MCF 10A (cell line): ENCODE data around the gene RXYLT1. TPM values are rescaled to one million over a fixed set of nuclear protein-coding genes. Genes with fewer than 3 reads are reported as not detected.

ENCODE experiments used
- BruUV-seq: library from RNA; stranded (reverse); fragments of 400-500 nt; replicated peaks from 2 replicates; lab custom pipeline; 2021; lab: Mats Ljungman, UMichigan
- CTCF ChIA-PET: fragments of 300-600 bp; sonication (Branson Sonifier 250); formaldehyde crosslinking; extraction: SDS; loops from one replicate; lab custom pipeline; 2021; ENCODE audit warnings: antibody characterized with exemption, inconsistent platforms; lab: Yijun Ruan, JAX
- POLR2A ChIA-PET: fragments of 300-600, 350-650 bp; sonication (Branson Sonifier 250); formaldehyde crosslinking; extraction: SDS; loops from one replicate; lab custom pipeline; 2020; ENCODE audit warnings: antibody characterized with exemption, inconsistent platforms; lab: Yijun Ruan, JAX
- DNase-seq: peaks from one replicate; pipeline ENCODE4 v3.0.0-alpha.2; 2018; ENCODE audit not compliant: unreplicated experiment
- H3K27ac Mint-ChIP-seq: one replicate; pipeline ENCODE4 v1.8.0; 2022; ENCODE audit warnings: mild to moderate bottlenecking, low read depth, mixed read lengths; ENCODE audit not compliant: unreplicated experiment
- H3K27me3 Mint-ChIP-seq: one replicate; pipeline ENCODE4 v1.8.0; 2022; ENCODE audit warnings: mixed read lengths; ENCODE audit not compliant: insufficient read depth, unreplicated experiment
- H3K36me3 Mint-ChIP-seq: one replicate; pipeline ENCODE4 v1.8.0; 2022; ENCODE audit warnings: mild to moderate bottlenecking, moderate library complexity, mixed read lengths; ENCODE audit not compliant: insufficient read depth, unreplicated experiment
- H3K4me1 Mint-ChIP-seq: one replicate; pipeline ENCODE4 v1.8.0; 2022; ENCODE audit warnings: mixed read lengths; ENCODE audit not compliant: insufficient read depth, unreplicated experiment
- H3K4me3 Mint-ChIP-seq: one replicate; pipeline ENCODE4 v1.8.0; 2022; ENCODE audit warnings: mild to moderate bottlenecking, moderate library complexity, mixed read lengths; ENCODE audit not compliant: unreplicated experiment
- H3K9me3 Mint-ChIP-seq: one replicate; pipeline ENCODE4 v1.8.0; 2022; ENCODE audit warnings: mixed read lengths; ENCODE audit not compliant: unreplicated experiment
- intact Hi-C: fragments of 100-400 bp; cut with micrococcal nuclease; formaldehyde crosslinking; loops from 2 replicates; pipeline ENCODE4 v1.14.1; 2022
- total RNA-seq: library from RNA; stranded (reverse); gene quantifications from 2 replicates; pipeline ENCODE4 v1.2.3, GENCODE V29; 2022
- TF ChIP-seq, protein P1 (sequence below): fragments of 200-600 bp; IDR thresholded peaks from one replicate; pipeline ENCODE4 v1.8.0; 2022; ENCODE audit warnings: antibody characterized with exemption, mild to moderate bottlenecking; ENCODE audit not compliant: unreplicated experiment

The RXYLT1 gene
- total RNA-seq, 1 experiment from 2014 or later, result 26.7 TPM

DNA sequence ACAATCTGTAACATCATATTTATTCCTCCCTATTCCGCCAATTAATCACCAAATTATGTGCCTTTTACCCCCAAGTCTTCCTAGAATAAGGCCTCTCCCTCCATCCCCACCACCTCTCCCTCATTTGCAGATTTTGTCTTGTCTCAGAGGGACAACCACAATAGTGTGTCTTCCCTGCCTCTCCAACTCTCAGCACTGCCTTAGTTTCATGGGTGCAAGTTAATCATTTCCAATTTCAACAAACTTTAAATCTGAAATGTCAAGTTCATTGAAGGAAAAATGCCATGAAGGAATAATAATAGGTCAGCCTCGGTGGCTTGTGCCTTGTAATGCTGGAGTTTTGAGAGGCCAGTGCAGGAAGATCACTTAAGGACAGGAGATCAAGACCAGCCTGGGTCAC lies 31.6 kb downstream of the RXYLT1 start:
- Mint-ChIP-seq H3K36me3 (peaks cover 7% of the 10 kb centered on the region), H3K27ac (no peak overlapping the region), H3K4me1 (no peaks in the 10 kb centered on the region), H3K9me3 (no peaks in the 10 kb centered on the region), H3K4me3 (no peak overlapping the region), H3K27me3 (no peaks in the 10 kb centered on the region)
- no TSS peak for BruUV-seq
- ChIA-PET POLR2A (no interaction called here), CTCF (interaction anchor here (0.9 kb wide), 1 partner anchor 9 kb away, joined by 3 read pairs; no protein-coding TSS in a partner anchor)
- TF ChIP-seq, protein P1, sequence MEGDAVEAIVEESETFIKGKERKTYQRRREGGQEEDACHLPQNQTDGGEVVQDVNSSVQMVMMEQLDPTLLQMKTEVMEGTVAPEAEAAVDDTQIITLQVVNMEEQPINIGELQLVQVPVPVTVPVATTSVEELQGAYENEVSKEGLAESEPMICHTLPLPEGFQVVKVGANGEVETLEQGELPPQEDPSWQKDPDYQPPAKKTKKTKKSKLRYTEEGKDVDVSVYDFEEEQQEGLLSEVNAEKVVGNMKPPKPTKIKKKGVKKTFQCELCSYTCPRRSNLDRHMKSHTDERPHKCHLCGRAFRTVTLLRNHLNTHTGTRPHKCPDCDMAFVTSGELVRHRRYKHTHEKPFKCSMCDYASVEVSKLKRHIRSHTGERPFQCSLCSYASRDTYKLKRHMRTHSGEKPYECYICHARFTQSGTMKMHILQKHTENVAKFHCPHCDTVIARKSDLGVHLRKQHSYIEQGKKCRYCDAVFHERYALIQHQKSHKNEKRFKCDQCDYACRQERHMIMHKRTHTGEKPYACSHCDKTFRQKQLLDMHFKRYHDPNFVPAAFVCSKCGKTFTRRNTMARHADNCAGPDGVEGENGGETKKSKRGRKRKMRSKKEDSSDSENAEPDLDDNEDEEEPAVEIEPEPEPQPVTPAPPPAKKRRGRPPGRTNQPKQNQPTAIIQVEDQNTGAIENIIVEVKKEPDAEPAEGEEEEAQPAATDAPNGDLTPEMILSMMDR, result no peak
- intact Hi-C loops, result no loop called here
- DNase-seq, result no peak

DNA sequence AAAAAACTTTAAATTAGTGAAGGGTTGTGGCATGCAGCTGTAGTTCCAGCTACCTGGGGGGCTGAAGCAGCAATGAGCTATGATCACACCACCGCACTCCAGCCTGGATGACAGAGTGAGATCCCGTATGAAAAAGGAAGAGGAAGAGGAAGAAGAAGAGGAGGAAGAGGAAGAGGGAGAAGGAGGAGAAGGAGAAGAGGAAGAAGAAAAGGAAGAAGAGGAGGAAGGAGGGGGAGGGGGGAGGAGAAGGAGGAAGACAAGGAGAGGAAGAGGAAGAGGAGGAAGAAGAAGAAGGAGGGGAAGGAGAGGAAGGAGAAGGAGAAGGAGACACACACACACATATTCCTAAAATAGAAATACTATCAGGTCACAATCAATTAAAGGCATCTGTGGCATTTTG lies 32.0 kb downstream of the RXYLT1 start:
- no peaks in the 10 kb centered on the region for H3K9me3 Mint-ChIP-seq
- H3K4me3 Mint-ChIP-seq, result no peak overlapping the region
- H3K36me3 Mint-ChIP-seq, result peaks cover 7% of the 10 kb centered on the region
- no peaks in the 10 kb centered on the region for H3K27me3 Mint-ChIP-seq
- no peak overlapping the region for H3K27ac Mint-ChIP-seq
- POLR2A ChIA-PET, result no interaction called here
- CTCF ChIA-PET, result interaction anchor here (0.9 kb wide), 1 partner anchor 9 kb away, joined by 3 read pairs; no protein-coding TSS in a partner anchor
- no peak for DNase-seq
- no peaks in the 10 kb centered on the region for H3K4me1 Mint-ChIP-seq
- TF ChIP-seq, protein P1, result no peak
- intact Hi-C loops, result no loop called here
- BruUV-seq, result no TSS peak

DNA sequence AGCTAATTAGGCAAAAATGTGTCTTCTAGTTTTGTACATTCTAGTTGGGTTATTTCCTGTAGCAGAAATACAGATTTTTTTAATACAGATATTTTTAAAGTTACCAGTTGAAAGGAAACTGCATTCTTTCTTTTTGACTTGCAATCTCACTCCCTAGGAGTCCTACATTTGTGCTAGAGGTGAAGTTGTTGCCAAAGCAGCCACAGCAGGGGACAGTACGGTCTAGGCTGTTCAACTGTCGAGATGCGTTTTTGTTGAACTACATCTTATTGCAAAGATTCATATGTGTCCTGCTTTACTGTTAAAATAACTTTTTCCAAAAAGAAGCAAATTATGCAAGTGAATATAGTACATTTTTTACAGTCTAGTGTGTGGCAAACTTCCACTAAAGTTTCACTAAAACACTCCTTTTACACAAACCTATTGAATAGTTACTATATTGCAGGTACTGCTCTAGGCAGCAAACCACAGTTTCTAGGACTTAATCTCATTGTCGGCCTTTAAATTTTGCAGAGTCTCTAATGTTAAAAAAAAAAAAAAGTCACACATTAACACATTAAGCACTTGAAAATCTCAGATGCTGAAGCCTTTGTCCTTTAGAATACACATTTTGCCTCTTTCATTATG lies 34.5 kb downstream of the RXYLT1 start:
- TF ChIP-seq, protein P1, result no peak
- no peaks in the 10 kb centered on the region for H3K27me3 Mint-ChIP-seq
- DNase-seq, result no peak
- BruUV-seq, result no TSS peak
- no peak overlapping the region for H3K4me3 Mint-ChIP-seq
- H3K36me3 Mint-ChIP-seq, result peaks cover 5% of the 10 kb centered on the region
- intact Hi-C loops, result no loop called here
- no peak overlapping the region for H3K27ac Mint-ChIP-seq
- H3K9me3 Mint-ChIP-seq, result no peaks in the 10 kb centered on the region
- POLR2A ChIA-PET, result no interaction called here
- CTCF ChIA-PET, result interaction anchor here (0.6 to 0.9 kb wide), 3 partner anchors 19 to 413 kb away, joined by 3 read pairs; no protein-coding TSS in a partner anchor
- no peaks in the 10 kb centered on the region for H3K4me1 Mint-ChIP-seq

DNA sequence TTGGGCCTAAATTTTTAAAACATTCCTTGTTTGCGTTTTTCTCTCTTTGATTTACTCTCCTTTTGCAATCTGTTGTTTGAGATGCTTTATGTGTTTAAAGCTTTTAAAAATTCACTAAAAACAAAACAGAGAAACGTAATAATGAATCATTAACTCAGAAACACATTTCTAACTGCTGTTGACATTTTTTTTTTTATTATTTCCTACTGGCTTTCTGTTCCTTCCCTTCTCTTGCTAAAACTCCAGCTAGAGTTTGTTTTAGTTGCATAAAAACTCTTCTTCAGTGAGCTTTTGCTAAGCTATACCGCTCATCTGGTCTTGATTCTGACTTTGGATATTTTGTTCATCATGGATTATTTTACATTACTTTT lies 35.8 kb downstream of the RXYLT1 start:
- no TSS peak for BruUV-seq
- CTCF ChIA-PET, result interaction anchor here (1.7 kb wide), 1 partner anchor 13 kb away, joined by 11 read pairs; no protein-coding TSS in a partner anchor
- no peaks in the 10 kb centered on the region for H3K4me1 Mint-ChIP-seq
- intact Hi-C loops, result no loop called here
- H3K27me3 Mint-ChIP-seq, result no peaks in the 10 kb centered on the region
- no peak for DNase-seq
- H3K36me3 Mint-ChIP-seq, result peaks cover 6% of the 10 kb centered on the region
- H3K27ac Mint-ChIP-seq, result no peak overlapping the region
- no peak overlapping the region for H3K4me3 Mint-ChIP-seq
- peaks cover 7% of the 10 kb centered on the region for H3K9me3 Mint-ChIP-seq
- POLR2A ChIA-PET, result no interaction called here
- TF ChIP-seq, protein P1, result no peak
